HG02840 (cell line): ENCODE measurements around the gene HAGHL.

Experiments
- ATAC-seq: cut with Tn5 transposase; IDR thresholded peaks from one replicate; pipeline ENCODE4 v1.9.1; 2021; ENCODE audit warnings: mild to moderate bottlenecking, moderate library complexity, moderate number of reproducible peaks; ENCODE audit not compliant: unreplicated experiment, low FRiP score

HAGHL gene

DNA sequence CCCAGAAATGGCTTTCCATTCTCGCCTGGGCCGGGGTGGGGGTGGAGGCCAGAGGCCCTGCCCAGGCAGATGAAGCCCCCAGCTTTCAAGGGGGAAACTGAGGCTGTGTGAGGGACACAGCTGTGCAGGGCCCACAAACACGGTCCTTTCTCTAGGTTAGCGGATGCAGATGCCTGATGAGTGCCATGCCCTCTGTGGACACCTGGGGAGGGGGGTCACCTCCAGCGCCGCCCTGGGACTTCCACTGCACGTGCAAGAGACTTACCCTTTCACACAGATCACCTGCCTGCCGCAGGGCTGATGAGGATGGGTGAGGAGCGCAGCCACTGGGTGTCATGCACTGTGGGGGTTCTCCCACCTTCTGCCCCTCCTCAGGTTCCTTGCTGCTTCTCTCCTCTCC is 8.5 kb upstream of the HAGHL start:
- ATAC-seq: no peak

DNA sequence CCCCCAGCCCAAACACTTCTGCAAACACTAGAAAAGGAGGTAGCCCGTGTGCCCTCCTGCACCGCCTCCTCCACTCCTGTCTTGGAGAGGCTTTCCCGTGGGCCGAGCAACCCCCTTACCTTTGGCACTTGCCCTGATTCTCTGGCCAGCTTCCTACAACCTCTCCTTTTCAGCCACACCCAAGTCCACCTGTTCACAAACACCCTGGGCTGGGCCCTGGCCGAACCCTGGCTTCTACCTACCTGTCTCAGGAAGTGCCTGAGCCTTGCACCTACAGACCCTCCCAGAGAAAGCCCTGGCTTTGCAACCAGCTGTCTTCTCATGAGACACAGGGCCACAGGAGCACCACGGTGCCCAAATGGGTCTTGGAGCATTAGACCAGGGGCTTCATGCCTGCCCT is 8.0 kb upstream of the HAGHL start:
- no peak for ATAC-seq

DNA sequence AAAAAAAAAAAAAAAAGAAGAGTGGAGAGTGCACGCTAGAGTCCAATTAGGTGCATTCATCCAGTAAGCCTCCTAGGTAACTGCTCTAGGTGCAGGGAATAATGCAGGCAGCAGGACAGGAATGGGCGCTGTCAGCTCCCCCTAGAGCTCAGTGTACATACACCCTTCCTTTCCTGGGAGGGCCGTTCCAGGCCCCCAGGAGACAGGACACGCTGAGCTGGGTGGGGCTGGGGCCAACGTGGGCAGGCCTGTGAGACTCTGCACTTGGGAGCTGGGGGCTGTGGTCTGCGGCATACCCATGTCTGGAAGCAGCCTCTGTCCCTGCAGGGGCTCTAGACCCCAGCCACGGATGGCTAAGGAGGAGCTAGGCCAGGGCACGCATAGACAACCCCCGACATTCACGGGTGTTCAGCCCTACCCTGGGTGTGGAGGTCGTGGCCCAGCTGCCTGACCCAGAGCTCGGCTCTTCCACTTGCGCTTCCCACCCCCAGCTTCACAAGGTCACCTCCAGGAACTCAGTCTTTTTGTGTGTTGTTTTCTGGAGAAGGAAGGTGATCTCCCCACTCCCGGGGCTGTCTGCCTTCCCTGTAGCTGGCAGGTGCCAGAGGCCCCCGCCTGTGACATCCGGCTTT is 7.0 kb upstream of the HAGHL start:
- ATAC-seq: no peak

DNA sequence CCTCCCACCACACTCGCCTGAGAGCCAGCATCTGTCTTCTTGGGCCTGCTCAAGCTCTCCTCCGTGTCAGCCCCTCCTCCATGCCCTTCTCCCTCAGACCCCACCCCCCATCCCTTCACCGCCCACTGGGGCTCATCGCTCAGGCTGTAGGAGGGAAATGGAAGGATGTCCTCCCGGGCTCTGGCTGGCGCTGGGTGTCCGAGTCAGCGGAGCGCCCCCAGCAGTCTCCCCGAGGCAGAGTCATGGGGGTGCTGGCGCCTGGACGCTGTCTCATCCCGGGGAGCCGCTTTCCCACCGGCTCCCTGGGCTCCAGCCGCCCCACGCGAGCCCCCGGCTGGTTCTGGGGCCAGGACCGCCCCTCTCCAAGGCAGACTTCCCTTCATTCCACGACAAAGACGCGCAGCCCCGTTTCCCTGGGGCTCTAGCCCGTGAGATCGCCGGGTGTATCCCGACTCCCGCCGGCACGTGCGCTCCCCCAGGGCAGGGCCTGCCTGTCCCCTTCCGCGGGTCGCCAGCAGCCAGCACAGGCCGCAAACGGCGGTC is 6.4 kb upstream of the HAGHL start:
- peak; percentile 7 for ATAC-seq

DNA sequence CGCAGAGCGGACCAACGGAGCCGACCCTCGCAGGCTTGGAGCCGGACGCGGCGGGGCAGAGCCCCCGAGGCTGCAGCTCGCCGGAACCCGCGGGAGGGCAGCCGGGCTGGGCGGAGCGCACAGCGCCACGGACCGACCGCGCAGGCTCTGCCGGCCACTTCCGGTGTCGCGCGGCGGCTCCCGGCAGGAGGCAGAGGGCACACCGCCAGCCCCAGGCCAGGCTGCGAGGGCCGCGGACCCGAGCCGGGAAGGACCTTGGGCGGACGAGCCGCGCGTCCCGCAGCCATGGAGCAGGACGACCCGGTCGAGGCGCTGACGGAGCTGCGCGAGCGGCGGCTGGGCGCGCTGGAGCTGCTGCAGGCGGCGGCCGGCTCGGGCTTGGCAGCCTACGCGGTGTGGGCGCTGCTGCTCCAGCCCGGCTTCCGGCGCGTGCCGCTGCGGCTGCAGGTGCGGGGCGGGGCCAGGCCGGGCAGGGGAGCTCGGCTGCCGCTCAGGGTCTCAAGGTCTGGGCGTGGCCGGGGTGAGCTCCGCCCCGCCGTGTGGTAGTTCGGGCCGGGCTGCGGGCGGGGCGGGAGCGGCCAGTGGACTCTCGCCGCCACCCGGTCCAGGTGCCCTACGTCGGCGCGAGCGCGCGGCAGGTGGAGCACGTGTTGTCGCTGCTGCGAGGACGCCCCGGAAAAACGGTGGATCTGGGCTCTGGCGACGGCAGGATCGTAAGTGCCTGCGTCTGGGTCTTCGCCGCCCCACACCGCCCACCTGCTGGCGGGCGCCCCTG is 5.7 kb upstream of the HAGHL start, which contains the start of gene ANTKMT:
ANTKMT (plus strand) TSS at position 157 of the 775 bp plus-strand sequence; CDS start at position 286, 129 bp downstream.
- peak; percentile 62 for ATAC-seq

DNA sequence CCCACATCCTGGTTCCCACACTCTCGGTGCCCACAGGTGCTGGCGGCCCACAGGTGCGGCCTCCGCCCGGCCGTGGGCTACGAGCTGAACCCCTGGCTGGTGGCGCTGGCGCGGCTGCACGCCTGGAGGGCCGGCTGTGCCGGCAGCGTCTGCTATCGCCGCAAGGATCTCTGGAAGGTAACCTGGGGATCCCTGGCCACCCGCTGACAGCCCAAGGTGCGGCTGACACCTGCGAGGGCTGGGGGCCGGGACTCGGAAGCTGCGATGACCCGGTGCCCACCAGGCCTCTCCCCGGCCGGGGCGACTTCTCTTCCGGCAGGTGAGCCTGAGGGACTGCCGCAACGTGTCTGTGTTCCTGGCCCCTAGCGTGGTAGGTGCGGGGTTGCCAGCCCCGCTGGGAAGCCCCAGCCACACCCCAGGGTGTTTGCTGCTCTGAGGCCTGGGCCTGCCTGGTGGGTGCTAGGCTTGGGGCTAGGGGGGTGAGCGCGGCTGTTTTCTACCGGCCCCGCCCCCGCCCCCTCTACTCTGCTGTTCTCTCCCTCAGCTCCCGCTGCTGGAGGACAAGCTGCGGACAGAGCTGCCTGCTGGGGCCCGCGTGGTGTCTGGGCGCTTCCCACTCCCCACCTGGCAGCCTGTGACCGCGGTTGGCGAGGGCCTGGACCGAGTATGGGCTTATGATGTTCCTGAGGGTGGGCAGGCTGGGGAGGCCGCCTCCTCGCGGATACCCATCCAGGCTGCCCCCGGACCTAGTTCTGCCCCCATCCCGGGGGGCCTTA is 5.0 kb upstream of the HAGHL start:
- no peak for ATAC-seq

DNA sequence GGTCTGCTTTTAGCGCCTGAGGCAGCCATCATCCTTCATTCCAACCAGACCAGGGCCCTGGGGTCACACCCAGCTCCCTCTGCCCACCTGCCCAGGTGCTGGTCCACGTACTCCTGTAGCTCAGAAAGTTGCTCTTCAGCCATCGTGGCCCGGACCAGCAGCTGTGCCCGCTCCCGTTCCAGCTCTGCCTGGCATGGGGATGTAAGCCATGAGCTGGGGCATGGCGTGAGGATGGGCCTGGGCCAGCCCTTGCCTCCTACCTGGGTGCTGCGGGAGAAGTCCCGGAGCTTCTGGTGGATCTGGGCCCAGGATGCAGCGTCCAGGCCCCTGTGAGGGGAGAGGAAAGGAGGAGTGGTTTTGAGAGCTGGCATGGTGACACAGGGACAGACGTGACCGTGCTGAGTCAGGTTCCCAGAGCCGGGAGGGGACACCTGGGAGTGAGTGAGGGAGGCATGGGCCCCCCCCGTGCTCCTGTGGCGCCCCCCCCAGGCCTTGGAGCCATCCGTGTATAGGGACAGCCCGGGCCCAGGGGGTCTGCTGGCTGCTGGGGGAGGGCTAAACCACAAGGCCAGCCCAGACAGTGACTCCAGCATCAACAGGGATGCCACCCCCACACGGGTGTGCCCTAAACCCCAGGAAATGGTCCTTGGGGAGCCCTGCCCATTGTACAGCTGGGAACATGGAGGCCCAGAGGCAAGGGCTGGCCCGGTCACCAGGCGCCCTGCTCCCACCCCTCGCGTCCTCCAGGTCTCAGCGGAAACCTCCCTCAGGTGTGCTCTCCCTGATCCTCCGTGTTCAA is 3.9 kb upstream of the HAGHL start:
- no peak for ATAC-seq

DNA sequence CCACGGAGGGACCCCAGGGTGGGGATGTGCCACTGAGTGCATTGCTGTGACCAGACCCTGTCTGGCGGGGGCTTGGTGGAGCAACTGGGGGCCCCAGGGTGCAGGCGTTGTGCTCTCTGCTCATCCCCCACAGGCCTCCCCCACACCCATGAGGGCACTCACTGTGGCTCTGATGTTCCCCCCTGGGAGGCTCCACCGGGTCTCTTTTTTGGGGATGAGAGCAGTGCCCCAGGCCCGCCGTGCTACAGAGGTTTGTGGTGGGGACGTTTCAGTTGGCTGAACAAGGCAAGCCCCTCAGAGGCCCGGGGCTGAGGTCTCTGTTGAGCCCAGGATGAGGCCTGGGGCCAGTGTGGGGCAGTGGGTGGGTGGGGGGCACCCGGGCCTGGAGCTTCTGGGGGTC is 3.2 kb upstream of the HAGHL start:
- no peak for ATAC-seq

DNA sequence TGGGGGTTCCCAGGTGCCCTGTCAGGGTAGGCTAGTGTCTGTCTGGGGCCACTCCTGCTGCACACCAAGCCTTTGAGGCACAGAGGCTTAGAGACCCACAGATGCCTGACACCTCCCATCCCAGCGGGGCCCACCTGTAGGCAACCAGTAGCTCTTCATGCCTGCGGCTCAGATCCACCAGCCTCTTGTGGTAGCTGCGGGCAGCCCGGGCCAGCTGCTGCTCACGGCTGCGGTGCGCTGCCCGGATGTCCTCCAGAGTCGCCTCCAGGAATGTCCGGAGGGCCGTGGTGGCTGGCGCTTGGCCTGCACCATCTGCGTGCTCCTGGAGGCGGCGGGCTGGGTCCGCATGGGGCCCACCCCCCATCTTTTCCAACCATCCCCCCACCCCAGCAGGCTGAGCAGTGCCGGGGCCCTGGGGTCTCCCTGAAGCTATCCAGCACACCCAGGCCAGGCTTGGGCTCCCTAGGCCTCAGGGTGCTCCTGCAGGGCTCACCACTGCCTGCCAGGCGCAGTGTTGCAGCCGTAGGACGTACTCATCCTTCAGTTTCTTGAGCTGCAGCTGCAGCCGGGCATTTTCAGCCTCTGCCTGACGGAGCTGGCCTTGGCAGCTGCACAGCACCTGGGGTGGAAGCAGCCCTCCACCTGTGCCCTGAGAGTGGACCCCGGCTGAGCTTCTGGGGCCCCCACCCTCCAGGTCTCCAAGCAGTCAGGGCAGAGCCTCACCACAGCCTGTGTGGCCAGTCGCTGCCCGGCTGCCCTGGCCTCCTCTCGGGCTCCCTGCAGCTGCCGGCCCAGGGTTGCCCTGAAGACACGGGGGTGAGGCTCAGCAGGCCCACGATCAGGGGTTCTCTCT is 2.5 kb upstream of the HAGHL start:
- ATAC-seq: no peak

DNA sequence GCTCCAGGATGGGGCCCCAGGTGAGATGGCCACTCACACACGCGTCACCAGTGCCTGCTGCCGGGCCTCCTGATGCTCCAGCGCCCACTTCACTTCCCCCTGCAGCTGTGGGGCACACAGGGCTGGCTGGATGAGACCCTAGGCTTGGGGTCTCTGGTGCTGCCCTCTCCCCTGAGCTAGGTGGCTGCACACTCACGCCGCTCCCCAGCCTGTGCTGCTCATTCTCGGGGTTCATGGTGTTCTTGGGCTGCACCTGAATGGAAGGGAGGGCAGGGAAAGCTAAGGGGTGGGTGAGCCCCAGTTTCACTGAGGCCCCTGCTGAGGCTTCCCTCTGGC is 1.9 kb upstream of the HAGHL start:
- ATAC-seq: no peak

DNA sequence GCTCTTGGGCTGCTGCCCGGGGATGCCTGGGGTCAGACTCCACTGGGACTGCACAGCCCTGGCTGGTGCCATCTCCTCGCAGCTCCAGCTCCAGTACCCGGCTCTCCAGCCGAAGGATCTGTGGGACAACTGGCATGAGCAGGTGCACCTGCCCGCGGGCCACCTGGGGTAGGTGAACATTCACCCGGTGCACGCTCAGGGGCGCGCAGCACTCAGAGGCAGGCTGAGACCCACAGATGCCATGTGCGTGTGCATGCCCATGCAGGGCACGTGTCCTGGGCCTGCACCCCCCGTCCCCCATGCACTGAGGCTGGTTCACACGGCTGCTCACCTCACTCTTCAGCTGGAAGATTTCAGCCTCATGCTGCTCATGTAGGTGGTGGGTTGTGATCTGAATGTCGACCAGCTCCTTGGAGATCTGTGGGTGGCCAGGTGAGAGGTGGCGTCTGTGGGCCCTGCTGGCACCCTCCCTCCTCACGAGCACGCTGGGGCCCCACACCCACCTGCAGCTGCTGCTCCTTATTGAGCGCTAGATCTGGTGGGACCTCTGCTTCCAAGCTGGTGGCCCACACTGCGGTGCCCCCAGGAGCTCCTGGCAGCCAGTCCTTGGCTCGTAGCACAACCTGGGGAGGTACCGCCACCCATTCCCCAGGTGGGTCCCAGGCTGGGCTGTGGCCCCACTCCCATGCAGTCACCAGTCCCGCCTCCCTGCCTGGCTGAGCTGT is 1.3 kb upstream of the HAGHL start:
- ATAC-seq: no peak

DNA sequence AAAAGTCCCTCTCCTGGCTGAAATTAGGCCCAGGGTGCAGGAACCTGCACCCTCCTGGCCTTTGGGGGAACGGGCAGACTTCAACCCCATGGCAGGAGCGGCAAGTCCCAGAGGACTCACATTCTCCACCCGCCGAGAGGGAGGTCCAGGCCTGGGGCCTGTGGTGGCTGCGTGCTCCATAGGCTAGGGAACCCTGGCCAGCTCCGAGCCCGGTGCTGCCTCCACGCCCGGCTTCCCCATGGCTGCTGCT is 793 bp upstream of the HAGHL start:
- no peak for ATAC-seq

DNA sequence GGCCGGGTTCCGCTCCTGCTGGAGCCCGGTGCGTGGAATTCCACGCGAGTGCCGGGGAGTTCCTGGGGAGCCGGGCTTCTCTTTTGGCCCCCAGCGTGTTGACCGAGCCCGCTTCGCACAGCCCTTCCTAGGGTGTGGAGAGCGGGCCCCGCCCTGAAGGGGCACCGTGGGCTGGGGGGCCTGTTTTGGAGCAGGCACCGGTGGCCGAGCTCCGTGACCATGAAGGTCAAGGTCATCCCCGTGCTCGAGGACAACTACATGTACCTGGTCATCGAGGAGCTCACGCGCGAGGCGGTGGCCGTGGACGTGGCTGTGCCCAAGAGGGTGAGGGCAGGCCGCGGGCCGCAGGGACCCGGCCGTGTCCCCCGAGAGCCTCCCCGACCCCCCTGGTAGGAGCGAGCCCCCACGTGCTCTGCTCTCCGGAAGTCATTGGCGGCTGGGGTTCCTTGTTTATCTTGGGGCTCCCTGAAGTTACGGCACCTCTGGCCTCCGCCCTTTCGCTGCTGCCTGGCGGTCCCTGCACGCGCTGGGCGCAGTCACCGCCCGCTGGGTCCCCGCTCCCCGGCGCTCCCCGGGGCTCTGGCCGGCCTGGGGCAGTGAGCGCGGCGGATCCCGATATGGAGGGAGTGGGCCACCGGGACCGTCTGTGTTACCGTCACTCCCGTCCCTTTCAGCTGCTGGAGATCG is 528 bp downstream of the HAGHL start:
- no peak for ATAC-seq

DNA sequence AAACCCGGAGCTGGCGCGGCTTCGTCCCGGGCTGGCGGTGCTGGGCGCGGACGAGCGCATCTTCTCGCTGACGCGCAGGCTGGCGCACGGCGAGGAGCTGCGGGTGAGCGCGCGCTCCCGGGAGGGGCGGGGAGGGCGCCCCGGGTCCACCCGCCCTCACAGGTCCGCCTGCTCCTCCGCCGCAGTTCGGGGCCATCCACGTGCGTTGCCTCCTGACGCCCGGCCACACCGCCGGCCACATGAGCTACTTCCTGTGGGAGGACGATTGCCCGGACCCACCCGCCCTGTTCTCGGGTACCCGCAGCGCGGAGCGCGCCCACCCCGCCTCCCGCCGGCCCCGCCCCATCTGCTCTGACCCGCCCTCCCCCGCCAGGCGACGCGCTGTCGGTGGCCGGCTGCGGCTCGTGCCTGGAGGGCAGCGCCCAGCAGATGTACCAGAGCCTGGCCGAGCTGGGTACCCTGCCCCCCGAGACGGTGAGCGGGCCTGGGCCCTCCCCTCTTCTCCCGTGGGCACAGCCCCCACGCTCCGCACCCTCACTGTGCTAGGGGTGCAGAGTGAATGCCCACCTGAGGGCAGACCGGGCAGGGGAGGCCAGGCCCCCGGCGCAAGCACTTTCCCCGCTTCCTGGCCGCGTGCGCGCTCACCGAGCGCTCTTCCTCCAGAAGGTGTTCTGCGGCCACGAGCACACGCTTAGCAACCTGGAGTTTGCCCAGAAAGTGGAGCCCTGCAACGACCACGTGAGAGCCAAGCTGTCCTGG is 1.4 kb downstream of the HAGHL start:
- no peak for ATAC-seq

DNA sequence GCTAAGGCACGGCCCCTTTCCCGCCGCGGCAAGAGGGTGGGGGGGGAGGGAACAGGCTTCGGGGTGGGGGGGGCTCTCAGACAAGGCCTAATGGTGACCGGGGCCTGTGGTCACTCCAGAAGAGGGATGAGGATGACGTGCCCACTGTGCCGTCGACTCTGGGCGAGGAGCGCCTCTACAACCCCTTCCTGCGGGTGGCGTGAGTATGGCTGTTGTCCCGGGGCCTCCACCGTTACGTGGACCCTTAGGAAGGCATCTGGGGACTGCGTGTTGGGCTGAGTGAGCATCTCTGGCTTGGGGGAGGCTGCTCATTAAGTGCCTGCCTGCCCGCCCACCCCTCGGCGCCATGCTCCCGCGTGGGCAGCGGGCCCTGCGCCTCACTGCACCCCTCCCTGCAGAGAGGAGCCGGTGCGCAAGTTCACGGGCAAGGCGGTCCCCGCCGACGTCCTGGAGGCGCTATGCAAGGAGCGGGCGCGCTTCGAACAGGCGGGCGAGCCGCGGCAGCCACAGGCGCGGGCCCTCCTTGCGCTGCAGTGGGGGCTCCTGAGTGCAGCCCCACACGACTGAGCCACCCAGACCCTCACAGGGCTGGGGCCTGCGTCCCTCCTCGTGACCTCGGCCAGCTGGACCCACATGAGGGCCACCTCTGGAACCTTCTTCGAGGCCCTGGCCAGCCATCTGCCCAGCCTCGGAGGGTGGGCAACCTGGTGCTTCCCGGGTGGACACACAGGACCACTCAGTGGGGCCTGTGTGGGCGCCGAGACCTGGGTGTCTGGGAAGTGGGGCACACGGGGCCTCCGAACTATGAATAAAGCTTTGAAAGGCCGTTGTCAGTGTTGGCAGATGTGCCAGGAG is 2.2 kb downstream of the HAGHL start:
- ATAC-seq: no peak

DNA sequence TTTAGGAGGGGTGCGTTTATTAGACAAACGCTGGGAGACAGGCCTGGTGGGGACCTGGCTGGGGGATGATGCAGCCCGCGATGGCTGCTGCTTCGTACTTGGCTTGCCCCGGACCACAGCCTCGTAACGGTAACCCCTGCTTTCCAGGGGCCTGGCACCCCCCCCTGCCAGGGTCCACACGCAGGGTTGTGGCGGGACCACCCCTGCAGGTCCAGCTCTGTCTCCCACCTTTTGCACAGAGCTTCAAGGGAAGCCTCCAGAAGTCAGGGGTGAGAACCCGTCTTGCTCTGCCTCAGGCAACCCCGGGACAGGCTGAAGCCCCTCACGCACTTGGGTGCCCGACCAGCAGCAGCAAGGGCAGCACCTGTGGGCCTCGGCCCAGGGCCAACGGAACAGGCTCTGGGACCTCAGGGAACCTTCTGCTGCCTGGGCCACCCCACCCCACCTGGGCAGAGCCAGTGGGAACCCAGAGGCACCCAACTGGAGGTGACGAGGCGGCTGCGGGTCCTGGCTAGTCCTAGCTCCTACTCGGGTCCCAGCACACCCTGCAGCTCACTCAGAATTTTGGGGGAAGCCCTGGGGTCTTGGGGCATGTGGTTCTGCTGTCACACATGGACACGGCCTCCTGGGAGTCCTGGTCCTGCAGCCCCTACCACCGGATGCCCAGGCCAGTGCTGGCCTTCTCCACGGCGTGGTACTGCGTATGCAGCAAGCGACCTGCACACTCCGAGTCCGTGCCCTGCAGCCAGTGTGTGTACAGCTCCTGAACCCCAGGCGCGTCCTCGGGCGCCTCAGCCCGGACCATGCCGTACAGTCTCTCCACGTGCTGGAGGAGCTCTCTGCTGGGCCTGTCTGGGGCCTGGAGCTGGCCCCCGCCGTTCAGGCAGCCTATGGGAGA is 3.1 kb downstream of the HAGHL start:
- no peak for ATAC-seq
